Measurements from ENCODE around the gene CHAC2.
"Not testable (repeated sequence)": the region's sequence is repeated elsewhere in the genome, so short reads cannot be mapped to it uniquely, and the experiment has no call there.

The CHAC2 gene

GRCh38 chr2:53767405-53768241, at the start of gene CHAC2:
TSS of gene CHAC2 (plus strand) at chr2:53767804. CDS start at chr2:53767887, 83 bp downstream.
- peak; percentile 8 for DNase-seq

GRCh38 chr2:53720944-53721343, 46.7 kb upstream of the CHAC2 start:
- DNase-seq = not testable (repeated sequence)

GRCh38 chr2:53724536-53724935, 43.1 kb upstream of the CHAC2 start:
- no peak for DNase-seq

GRCh38 chr2:53725662-53726061, 41.9 kb upstream of the CHAC2 start:
- DNase-seq = no peak

GRCh38 chr2:53727921-53728320, 39.7 kb upstream of the CHAC2 start:
- no peak for DNase-seq

GRCh38 chr2:53729143-53729762, 38.4 kb upstream of the CHAC2 start:
- no peak for DNase-seq

- no peak for DNase-seq
These were observed 30.5 kb upstream of the CHAC2 start for GRCh38 chr2:53737091-53737490.

- no peak for DNase-seq
These were observed 28.6 kb upstream of the CHAC2 start for GRCh38 chr2:53739032-53739431.

- no peak for DNase-seq
These were observed 27.4 kb upstream of the CHAC2 start for GRCh38 chr2:53740170-53740569.

GRCh38 chr2:53744395-53745065, 23.1 kb upstream of the CHAC2 start:
- DNase-seq = no peak

- DNase-seq = no peak
These were observed 17.4 kb upstream of the CHAC2 start for GRCh38 chr2:53750041-53750768.

GRCh38 chr2:53751728-53752127, 15.9 kb upstream of the CHAC2 start:
- DNase-seq = no peak

- DNase-seq = no peak
These were observed 15.2 kb upstream of the CHAC2 start for GRCh38 chr2:53752385-53752784.

- DNase-seq = no peak
These were observed 14.6 kb upstream of the CHAC2 start for GRCh38 chr2:53753041-53753440.

- DNase-seq = no peak
These were observed 12.5 kb upstream of the CHAC2 start for GRCh38 chr2:53755121-53755520.

- no peak for DNase-seq
These were observed 11.0 kb upstream of the CHAC2 start for GRCh38 chr2:53756644-53757043.

- not testable (repeated sequence) for DNase-seq
These were observed 10.4 kb upstream of the CHAC2 start for GRCh38 chr2:53757206-53757605.

- no peak for DNase-seq
These were observed 1.8 kb upstream of the CHAC2 start for GRCh38 chr2:53765767-53766166.

- DNase-seq = no peak
These were observed 588 bp downstream of the CHAC2 start for GRCh38 chr2:53768242-53768542.

GRCh38 chr2:53769318-53769945, 1.8 kb downstream of the CHAC2 start:
- no peak for DNase-seq

GRCh38 chr2:53770264-53770663, 2.7 kb downstream of the CHAC2 start:
- DNase-seq = no peak

GRCh38 chr2:53777134-53777533, 9.5 kb downstream of the CHAC2 start:
- no peak for DNase-seq

Measured in cortex of kidney (tissue), 1 donor.